Mammary epithelial cell (primary cell): ENCODE data around the gene TNFRSF6B.

ENCODE experiments used
- CTCF ChIP-seq, 2 donors: IDR thresholded peaks in 1 of 2; conservative IDR thresholded peaks in 1 of 2; 2 replicates each; pipeline ENCODE4 v1.5.1; 2011 to 2012; ENCODE audit warnings: inconsistent platforms in 2 of 2, low read length in 2 of 2, mild to moderate bottlenecking in 2 of 2, control low read depth in 1 of 2, low read depth in 1 of 2; ENCODE audit not compliant: insufficient read depth in 1 of 2; ENCODE audit errors: extremely low read depth in 1 of 2
- EZH2 ChIP-seq: IDR thresholded peaks from 2 replicates; pipeline ENCODE4 v1.6.1; 2012; ENCODE audit warnings: low read length, inconsistent platforms, borderline replicate concordance

GRCh38 chr20:63652192-63652980 lies 44.1 kb upstream of the TNFRSF6B start:
- TF ChIP-seq CTCF (conservative IDR thresholded peaks at IDR 0.05 in 1 of 2, IDR thresholded peaks at IDR 0.05 in 1 of 2; ENCODE audit: extremely low read depth in 1 of 2, insufficient read depth in 1 of 2, low read depth in 1 of 2, low read length in 2 of 2) (no peak), EZH2 (no peak)
